HG03565 (cell line): ENCODE data around the gene VAMP8.
"Not testable (repeated sequence)": the region's sequence is repeated elsewhere in the genome, so short reads cannot be mapped to it uniquely, and the experiment has no call there.

ENCODE experiments used
- ATAC-seq: cut with Tn5 transposase; IDR thresholded peaks from one replicate; pipeline ENCODE4 v1.9.1; 2021; ENCODE audit warnings: mild to moderate bottlenecking, moderate library complexity; ENCODE audit not compliant: unreplicated experiment

Gene VAMP8

DNA sequence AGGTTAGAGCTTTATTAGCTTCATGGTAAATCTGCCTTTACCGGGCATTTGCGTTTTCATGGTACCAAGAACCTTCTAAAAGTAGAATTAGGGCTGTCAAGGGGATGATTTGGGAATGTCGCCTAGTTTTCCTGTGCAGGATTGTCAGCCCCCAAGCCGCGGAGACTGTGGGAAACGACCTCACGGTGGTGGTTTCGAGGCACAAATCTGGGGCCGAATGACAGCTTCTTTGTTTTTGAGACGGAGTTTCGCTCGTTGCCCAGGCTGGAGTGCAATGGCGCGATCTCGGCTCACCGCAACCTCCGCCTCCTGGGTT lies 38.0 kb downstream of the VAMP8 start:
- ATAC-seq = no peak

GRCh38 chr2:85617723-85618122 lies 40.3 kb downstream of the VAMP8 start:
- not testable (repeated sequence) for ATAC-seq

DNA sequence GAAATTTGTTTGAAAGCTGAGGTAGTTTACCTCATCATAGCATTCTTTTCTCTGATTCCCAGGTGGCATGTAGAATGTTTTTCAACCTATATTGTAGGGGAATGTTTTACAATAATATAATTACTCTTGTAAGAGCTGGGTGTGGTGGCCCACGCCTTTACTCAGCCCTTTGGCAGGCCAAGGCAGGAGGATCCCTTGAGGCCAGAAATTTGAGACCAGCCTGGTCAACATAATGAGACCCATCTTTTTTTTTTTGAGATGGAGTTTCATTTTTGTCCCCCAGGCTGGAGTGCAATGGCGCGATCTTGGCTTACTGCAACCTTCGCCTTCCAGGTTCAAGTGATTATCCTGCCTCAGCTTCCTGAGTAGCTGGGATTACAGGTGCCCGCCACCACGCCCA lies 42.2 kb downstream of the VAMP8 start:
- no peak for ATAC-seq

GRCh38 chr2:85621338-85621737 lies 44.0 kb downstream of the VAMP8 start:
- no peak for ATAC-seq

- ATAC-seq = no peak
Observed at GRCh38 chr2:85623991-85624390, 46.6 kb downstream of the VAMP8 start.

GRCh38 chr2:85628658-85629057 lies 51.3 kb downstream of the VAMP8 start:
- ATAC-seq = no peak

DNA sequence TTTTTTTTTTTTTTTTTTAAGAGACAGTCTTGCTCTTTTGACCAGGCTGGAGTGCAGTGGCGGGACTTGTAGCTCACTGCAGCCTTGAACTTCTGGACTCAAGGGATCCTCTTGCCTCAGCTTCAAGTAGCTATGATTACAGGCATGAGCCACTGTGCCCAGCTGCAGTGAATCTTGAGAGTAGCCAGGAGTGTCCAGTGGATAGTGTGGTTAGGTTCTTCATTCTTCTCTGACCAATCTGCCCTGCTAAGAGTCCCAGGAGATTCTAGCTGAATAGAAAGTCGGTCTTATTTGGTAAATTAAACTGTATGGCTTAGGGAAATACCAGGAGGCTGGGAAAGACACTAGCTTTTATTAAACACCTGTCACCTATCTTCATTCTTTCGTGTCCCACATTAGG lies 53.9 kb downstream of the VAMP8 start:
- ATAC-seq = no peak
